Activated CD8-positive, alpha-beta memory T cell treated with anti-CD3 and anti-CD28 coated beads, Interleukin-2, amount 50 U/mL, for 48 hours (primary cell): ENCODE results near the gene ROR2.

Experiments
- DNase-seq: peaks from one replicate; pipeline ENCODE4 v3.0.0-alpha.2; 2020

Gene ROR2

GRCh38 chr9:91948101-91948596 lies 1.9 kb downstream of the ROR2 start:
- no peak for DNase-seq

- no peak for DNase-seq
These were observed 3.2 kb downstream of the ROR2 start for GRCh38 chr9:91946653-91947488.

GRCh38 chr9:91946196-91946595 lies 3.8 kb downstream of the ROR2 start:
- DNase-seq = no peak

- no peak for DNase-seq
These were observed 4.5 kb downstream of the ROR2 start for GRCh38 chr9:91945277-91946085.

DNA sequence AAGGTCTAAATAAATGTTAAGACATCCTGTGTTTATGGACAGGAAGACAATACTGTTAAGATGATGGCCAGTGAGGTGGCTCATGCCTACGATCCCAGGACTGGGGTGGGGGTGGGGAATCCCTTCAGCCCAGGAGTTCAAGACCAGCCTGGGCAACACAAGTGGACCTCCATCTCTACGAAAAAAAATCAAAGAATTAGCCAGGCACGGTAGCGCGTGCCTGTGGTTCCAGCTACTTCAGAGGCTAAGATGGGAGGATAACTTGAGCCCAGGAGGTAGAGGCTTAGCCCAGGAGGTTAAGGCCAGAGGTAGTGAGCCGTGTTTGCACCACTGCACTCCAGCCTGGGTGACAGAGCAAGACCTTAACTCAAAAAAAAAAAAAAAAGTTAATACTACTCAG lies 5.3 kb downstream of the ROR2 start:
- no peak for DNase-seq

DNA sequence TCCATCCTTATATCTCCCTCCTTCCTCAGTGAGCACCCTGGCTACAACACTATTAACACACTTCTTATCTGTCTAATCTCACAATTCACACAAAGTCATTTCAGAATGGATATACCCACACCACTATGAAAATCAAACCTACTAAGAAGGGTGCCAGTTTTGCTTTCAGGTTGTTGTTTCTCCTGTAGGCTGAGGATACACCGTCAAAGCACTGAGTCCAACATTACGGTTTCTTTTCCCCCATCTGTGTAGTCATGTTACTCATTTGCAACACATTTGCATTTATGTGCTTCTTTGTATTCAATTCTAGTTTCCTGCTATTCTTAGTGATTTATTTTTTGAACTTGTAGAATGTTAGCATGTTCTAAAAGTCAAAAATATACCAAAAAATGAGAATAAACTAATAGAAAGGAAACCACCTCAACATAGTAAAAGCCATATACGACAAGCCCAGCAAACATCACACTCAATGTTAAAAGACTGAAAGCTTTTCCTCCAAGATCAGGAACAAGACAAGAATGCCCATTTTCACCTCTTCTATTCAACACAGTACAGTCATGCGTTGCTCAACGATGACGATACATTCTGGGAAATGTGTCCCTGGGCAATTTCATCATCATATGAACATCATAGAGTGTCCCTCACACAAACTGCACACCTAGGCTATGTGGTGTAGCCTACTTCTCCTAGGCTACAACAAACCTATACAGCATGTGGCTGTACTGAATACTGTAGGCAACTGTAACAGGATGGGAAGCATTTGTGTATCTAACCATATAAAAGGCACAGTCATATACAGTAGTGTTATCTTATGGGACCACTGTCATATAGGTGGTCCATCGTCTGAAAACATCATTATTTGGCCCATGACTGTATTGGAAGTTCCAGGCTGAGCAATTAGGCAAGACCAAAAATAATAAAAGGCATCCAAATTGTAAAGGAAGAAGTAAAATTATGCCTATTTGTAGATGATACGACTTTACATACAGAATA lies 6.3 kb downstream of the ROR2 start:
- no peak for DNase-seq

DNA sequence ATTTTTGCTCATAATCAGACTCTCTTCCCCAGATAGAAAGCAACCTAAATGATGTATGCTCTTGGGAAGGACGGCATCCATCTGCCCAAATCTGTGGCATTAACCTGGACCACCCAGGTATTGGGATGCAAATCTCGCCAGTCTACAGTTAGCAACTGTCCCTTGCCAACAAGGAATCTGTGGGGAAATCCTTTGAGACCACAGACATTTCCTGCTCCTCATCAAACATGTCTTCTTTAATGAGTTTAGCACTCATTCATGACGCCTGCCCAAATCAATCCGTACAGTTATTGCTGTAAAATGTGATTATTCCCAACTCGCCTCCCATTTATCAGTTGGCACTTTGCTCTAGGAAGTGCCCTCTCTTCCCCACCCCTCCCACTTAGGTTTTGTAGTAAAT lies 7.8 kb downstream of the ROR2 start:
- DNase-seq = no peak

DNA sequence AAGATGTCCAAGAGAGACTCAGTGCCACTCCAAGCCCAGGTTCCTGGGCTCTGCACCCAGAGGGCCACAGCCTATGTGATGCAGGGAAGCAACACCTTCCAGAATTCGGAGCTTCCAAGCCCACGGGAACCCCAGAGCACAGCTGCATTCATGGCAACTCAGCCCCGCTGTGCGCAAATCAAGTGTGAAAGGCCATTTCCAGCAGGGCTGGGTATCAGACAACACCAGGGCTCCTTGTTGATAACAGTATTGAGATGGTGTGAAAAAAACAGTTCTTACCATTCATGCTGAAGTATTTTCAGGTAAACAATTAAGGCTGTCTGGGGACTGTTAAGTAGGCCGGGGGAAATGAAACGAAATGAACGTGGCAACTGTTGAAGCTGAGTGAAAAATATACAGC lies 10.1 kb downstream of the ROR2 start:
- no peak for DNase-seq

DNA sequence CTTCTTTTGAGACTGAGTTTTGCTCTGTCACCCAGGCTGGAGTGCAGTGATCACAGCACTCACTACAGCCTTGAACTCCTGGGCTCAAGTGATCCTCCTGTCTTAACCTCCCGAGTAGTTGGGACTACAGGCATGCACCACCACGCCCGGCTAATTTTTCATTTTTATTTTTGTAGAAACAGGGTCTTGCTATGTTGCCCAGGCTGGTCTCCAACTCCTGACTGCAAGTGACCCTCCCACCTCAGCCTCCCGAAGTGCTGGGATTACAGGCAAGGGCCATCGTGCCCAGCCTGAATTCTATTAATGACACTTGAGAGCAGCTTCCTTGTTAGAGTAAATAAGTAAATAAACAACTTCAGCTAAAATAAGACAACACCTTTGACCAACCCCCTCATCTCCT lies 12.3 kb downstream of the ROR2 start:
- no peak for DNase-seq

GRCh38 chr9:91937056-91937455 lies 13.0 kb downstream of the ROR2 start:
- no peak for DNase-seq

GRCh38 chr9:91935805-91936514 lies 14.1 kb downstream of the ROR2 start:
- no peak for DNase-seq

DNA sequence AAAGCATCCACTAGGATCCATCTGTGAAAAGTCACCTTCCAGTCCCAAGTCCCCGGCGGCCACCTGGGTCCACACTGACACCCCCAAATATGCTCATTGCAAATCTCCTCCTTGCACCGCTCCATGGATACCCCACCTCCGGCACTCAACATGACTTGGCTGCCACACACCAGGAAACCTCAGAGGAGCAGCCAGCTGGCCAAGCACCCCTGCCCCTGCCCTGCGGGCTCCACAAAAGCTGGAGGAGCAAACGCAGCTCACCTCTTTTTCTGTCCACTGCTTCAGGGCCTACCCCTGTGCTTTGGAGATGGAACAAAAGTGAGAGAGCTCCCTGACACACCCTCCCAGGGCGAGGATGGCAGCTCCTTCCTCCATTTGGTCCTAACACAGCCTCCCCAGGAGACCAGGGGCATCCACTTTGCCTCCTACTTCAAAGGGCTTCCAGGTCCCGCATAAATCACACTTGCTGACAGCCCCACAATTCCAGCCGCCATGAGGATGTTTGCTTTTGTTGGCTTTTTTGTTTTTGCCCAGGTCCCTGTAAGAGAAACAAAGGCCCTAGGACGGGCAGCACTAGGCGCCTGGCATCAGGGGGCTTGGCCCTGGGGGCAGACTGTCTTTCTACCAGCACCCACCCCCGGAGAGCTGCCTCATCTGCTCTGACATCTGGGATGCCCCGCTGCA lies 14.8 kb downstream of the ROR2 start:
- DNase-seq = no peak

- no peak for DNase-seq
These were observed 15.4 kb downstream of the ROR2 start for GRCh38 chr9:91934654-91935053.

GRCh38 chr9:91933556-91934352 lies 16.3 kb downstream of the ROR2 start:
- DNase-seq = no peak

DNA sequence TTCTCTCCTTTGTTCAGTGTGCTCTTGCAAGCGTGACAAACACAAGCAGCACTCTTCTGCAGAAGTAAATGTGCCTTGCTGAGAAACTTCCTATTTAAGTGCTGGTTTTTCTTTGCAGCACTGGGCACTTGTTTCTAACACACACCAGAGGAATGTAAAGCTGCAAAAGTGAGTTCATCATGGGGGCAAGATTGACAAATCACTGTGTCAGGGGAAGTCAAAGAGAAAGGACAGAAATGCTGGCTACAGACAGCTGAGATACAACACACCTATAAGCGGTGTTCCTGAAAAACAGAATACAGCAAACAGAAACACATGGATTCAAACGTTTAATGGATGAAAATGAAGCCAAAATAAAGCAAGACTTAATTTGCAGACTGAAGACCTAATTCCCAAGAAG lies 19.6 kb downstream of the ROR2 start:
- DNase-seq = no peak

DNA sequence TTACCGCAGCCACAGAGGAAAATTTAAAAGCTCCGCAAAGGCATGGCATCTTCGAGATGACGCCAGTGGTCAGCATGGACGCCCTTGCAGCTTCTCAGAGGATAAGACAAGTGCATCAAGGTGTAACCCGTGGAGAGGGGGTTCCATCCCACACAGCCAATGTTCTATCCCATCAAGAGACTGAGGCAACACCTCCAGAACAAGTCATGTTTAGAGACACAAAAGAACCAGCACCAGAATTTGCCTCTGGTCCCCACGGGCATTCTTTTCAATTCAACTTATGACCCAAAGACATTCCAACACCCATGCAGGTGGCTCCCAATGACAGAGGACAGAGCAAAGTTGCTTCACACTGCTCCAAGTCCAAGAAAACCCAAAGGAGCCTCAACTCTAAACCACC lies 20.7 kb downstream of the ROR2 start:
- no peak for DNase-seq

GRCh38 chr9:91927922-91928510 lies 22.0 kb downstream of the ROR2 start:
- no peak for DNase-seq

- DNase-seq = no peak
These were observed 25.9 kb downstream of the ROR2 start for GRCh38 chr9:91924090-91924489.

DNA sequence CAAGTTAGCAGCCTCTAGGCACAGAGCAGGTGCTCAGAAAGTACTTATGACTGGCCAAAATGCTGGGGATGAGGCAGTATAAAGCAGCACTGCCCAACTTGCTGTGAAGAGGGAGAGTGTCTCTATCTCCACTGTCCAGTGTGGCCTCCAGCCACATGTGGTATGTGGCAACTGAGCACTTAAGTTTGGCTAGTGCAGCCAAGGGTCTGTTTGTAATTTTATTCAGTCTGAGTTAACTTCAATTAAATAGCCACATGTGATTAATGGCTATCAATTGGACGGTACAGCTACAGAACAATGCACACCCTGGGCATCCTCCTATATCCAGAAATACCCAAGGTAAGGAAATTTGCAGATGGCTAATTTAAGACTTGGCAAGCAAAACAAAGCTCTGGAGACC lies 26.9 kb downstream of the ROR2 start:
- DNase-seq = no peak

DNA sequence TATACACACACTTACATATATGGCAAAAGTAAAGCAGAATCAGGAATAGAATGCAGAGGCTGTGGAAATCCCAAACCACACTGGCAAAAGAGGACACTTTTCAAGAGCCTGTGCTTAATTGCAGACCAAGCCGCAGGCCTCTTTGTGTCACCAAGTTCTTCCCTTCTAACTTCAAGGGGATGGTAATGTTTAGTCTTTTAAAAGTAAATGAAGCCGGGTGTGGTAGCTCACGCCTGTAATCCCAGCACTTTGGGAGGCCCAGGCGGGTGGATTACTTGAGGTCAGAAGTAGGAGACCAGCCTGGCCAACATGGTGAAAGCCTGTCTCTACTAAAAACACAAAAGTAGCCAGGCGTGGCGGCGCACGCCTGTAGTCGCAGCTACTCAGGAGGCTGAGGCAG lies 28.7 kb downstream of the ROR2 start:
- no peak for DNase-seq
